ENCODE results near the gene KIF19. TPM values are rescaled to one million over a fixed set of nuclear protein-coding genes. Genes with fewer than 3 reads are reported as not detected.

Gene KIF19
- total RNA-seq, 1 donor = not detected

GRCh38 chr17:74304184-74304583, 21.8 kb upstream of the KIF19 start:
- Histone ChIP-seq H2AFZ (ENCODE audit: low read length) (no peak overlapping the region), H3K9me3 (ENCODE audit: low read depth, low read length) (no peaks in the 10 kb centered on the region), H3K4me2 (ENCODE audit: insufficient read depth, low read length) (no peak overlapping the region), H3K79me2 (ENCODE audit: insufficient read depth, low read length) (no peaks in the 10 kb centered on the region), H3K4me3 (ENCODE audit: insufficient read depth, low read length) (no peak overlapping the region), H3K27me3 (ENCODE audit: insufficient read depth, low read length) (no peaks in the 10 kb centered on the region), H3K27ac (ENCODE audit: low read depth, low read length) (no peak overlapping the region), H3K36me3 (ENCODE audit: insufficient read depth, low read length) (no peaks in the 10 kb centered on the region), H3K4me1 (ENCODE audit: insufficient read depth, low read length) (no peaks in the 10 kb centered on the region), H4K20me1 (ENCODE audit: insufficient read depth, low read length) (no peaks in the 10 kb centered on the region)
- no peak for TF ChIP-seq CTCF (IDR thresholded peaks at IDR 0.05; ENCODE audit: extremely low read depth, low read depth, low read length)
- DNase-seq (ENCODE audit: insufficient read length, low spot score, missing footprints) = peak; percentile 48

GRCh38 chr17:74305865-74306654, 20.0 kb upstream of the KIF19 start:
- Histone ChIP-seq H3K36me3 (ENCODE audit: insufficient read depth, low read length) (no peaks in the 10 kb centered on the region), H3K9me3 (ENCODE audit: low read depth, low read length) (no peaks in the 10 kb centered on the region), H3K79me2 (ENCODE audit: insufficient read depth, low read length) (no peaks in the 10 kb centered on the region), H3K4me1 (ENCODE audit: insufficient read depth, low read length) (no peaks in the 10 kb centered on the region), H4K20me1 (ENCODE audit: insufficient read depth, low read length) (no peaks in the 10 kb centered on the region), H3K4me2 (ENCODE audit: insufficient read depth, low read length) (no peak overlapping the region), H3K27ac (ENCODE audit: low read depth, low read length) (no peak overlapping the region), H2AFZ (ENCODE audit: low read length) (no peak overlapping the region), H3K27me3 (ENCODE audit: insufficient read depth, low read length) (no peaks in the 10 kb centered on the region), H3K4me3 (ENCODE audit: insufficient read depth, low read length) (no peak overlapping the region)
- TF ChIP-seq CTCF (IDR thresholded peaks at IDR 0.05; ENCODE audit: extremely low read depth, low read depth, low read length) = no peak
- DNase-seq (ENCODE audit: insufficient read length, low spot score, missing footprints) = peak; percentile 39

GRCh38 chr17:74307984-74308773, 17.8 kb upstream of the KIF19 start:
- no peaks in the 10 kb centered on the region for H3K27me3 ChIP-seq (ENCODE audit: insufficient read depth, low read length)
- TF ChIP-seq CTCF (IDR thresholded peaks at IDR 0.05; ENCODE audit: extremely low read depth, low read depth, low read length) = no peak
- DNase-seq (ENCODE audit: insufficient read length, low spot score, missing footprints) = peak; percentile 80

GRCh38 chr17:74309902-74310301, 16.1 kb upstream of the KIF19 start:
- H4K20me1 ChIP-seq (ENCODE audit: insufficient read depth, low read length) = no peaks in the 10 kb centered on the region
- H3K4me1 ChIP-seq (ENCODE audit: insufficient read depth, low read length) = no peaks in the 10 kb centered on the region
- TF ChIP-seq CTCF (IDR thresholded peaks at IDR 0.05; ENCODE audit: extremely low read depth, low read depth, low read length) = no peak
- no peaks in the 10 kb centered on the region for H3K27me3 ChIP-seq (ENCODE audit: insufficient read depth, low read length)
- no peaks in the 10 kb centered on the region for H3K36me3 ChIP-seq (ENCODE audit: insufficient read depth, low read length)
- H2AFZ ChIP-seq (ENCODE audit: low read length) = no peak overlapping the region
- peak; percentile 10 for DNase-seq (ENCODE audit: insufficient read length, low spot score, missing footprints)
- no peak overlapping the region for H3K27ac ChIP-seq (ENCODE audit: low read depth, low read length)
- H3K4me2 ChIP-seq (ENCODE audit: insufficient read depth, low read length) = no peak overlapping the region
- no peak overlapping the region for H3K4me3 ChIP-seq (ENCODE audit: insufficient read depth, low read length)
- no peaks in the 10 kb centered on the region for H3K79me2 ChIP-seq (ENCODE audit: insufficient read depth, low read length)
- peaks cover 4% of the 10 kb centered on the region for H3K9me3 ChIP-seq (ENCODE audit: low read depth, low read length)

More at GRCh38 chr17:74307984-74308773, 17.8 kb upstream of the KIF19 start:
- no peak overlapping the region for H2AFZ ChIP-seq (ENCODE audit: low read length)
- H3K79me2 ChIP-seq (ENCODE audit: insufficient read depth, low read length) = no peaks in the 10 kb centered on the region
- H3K36me3 ChIP-seq (ENCODE audit: insufficient read depth, low read length) = no peaks in the 10 kb centered on the region
- H3K9me3 ChIP-seq (ENCODE audit: low read depth, low read length) = peaks cover 4% of the 10 kb centered on the region
- no peaks in the 10 kb centered on the region for H4K20me1 ChIP-seq (ENCODE audit: insufficient read depth, low read length)
- H3K4me2 ChIP-seq (ENCODE audit: insufficient read depth, low read length) = no peak overlapping the region
- no peaks in the 10 kb centered on the region for H3K4me1 ChIP-seq (ENCODE audit: insufficient read depth, low read length)
- no peak overlapping the region for H3K4me3 ChIP-seq (ENCODE audit: insufficient read depth, low read length)
- no peak overlapping the region for H3K27ac ChIP-seq (ENCODE audit: low read depth, low read length)

Measured in osteoblast (primary cell).